GM12892 (cell line): Measurements from ENCODE around the gene TMEM141.
"Not testable (repeated sequence)": the region's sequence is repeated elsewhere in the genome, so short reads cannot be mapped to it uniquely, and the experiment has no call there.

Experiments used
- DNase-seq: peaks from one replicate; pipeline ENCODE4 v3.0.0; 2011; ENCODE audit not compliant: insufficient read length
- FAIRE-seq: peaks from 2 replicates; lab custom pipeline; 2011; peaks lifted over from hg19 to GRCh38; lab: Jason Lieb, UNC
- POLR2A ChIP-seq: IDR thresholded peaks from 2 replicates; pipeline ENCODE4 v1.6.1; 2011; ENCODE audit warnings: low read depth, low read length, control low read depth
- POLR2AphosphoS5 ChIP-seq: IDR thresholded peaks from 2 replicates; pipeline ENCODE4 v1.6.1; 2011; ENCODE audit warnings: low read depth, low read length, control low read depth
- TAF1 ChIP-seq: IDR thresholded peaks from 2 replicates; pipeline ENCODE4 v1.6.1; 2011; ENCODE audit warnings: low read depth, mild to moderate bottlenecking, control low read depth, low read length, borderline replicate concordance

Gene TMEM141

GRCh38 chr9:136765041-136765440 lies 26.1 kb upstream of the TMEM141 start:
- DNase-seq (no peak), FAIRE-seq (no peak)
- TF ChIP-seq POLR2AphosphoS5 (no peak), TAF1 (no peak), POLR2A (no peak)

- not testable (repeated sequence) for DNase-seq, FAIRE-seq
These were observed 25.3 kb upstream of the TMEM141 start for GRCh38 chr9:136765745-136766409.

GRCh38 chr9:136766410-136767120 lies 24.6 kb upstream of the TMEM141 start:
- peak; percentile 92 for FAIRE-seq
- not testable (repeated sequence) for DNase-seq

- DNase-seq (no peak), FAIRE-seq (no peak)
- TF ChIP-seq TAF1, result no peak
- no peak for TF ChIP-seq POLR2A
- no peak for TF ChIP-seq POLR2AphosphoS5
These were observed 21.4 kb upstream of the TMEM141 start for GRCh38 chr9:136769710-136770191.

- no peak for DNase-seq
- TF ChIP-seq POLR2A (no peak), POLR2AphosphoS5 (no peak), TAF1 (no peak)
- FAIRE-seq, result no peak
These were observed 19.2 kb upstream of the TMEM141 start for GRCh38 chr9:136771907-136772415.

- FAIRE-seq, result no peak
- TF ChIP-seq POLR2AphosphoS5 (no peak), TAF1 (no peak), POLR2A (no peak)
- no peak for DNase-seq
These were observed 17.6 kb upstream of the TMEM141 start for GRCh38 chr9:136773386-136774044.

GRCh38 chr9:136774416-136775045 lies 16.6 kb upstream of the TMEM141 start:
- DNase-seq (no peak), FAIRE-seq (no peak)
- TF ChIP-seq POLR2AphosphoS5 (no peak), TAF1 (no peak), POLR2A (no peak)

- no peak for FAIRE-seq
- TF ChIP-seq POLR2AphosphoS5, result no peak
- TF ChIP-seq POLR2A, result no peak
- no peak for TF ChIP-seq TAF1
- no peak for DNase-seq
These were observed 16.0 kb upstream of the TMEM141 start for GRCh38 chr9:136775191-136775590.

GRCh38 chr9:136776947-136777346 lies 14.2 kb upstream of the TMEM141 start:
- TF ChIP-seq TAF1, result no peak
- TF ChIP-seq POLR2A, result no peak
- no peak for TF ChIP-seq POLR2AphosphoS5
- DNase-seq (no peak), FAIRE-seq (no peak)

GRCh38 chr9:136777359-136777758 lies 13.8 kb upstream of the TMEM141 start:
- DNase-seq (no peak), FAIRE-seq (no peak)
- TF ChIP-seq TAF1 (no peak), POLR2A (no peak), POLR2AphosphoS5 (no peak)

GRCh38 chr9:136779808-136780207 lies 11.3 kb upstream of the TMEM141 start:
- no peak for DNase-seq
- no peak for TF ChIP-seq POLR2AphosphoS5
- no peak for TF ChIP-seq TAF1
- TF ChIP-seq POLR2A, result no peak
- FAIRE-seq, result no peak
